Testis (tissue), 2 donors: ENCODE data around the gene SMCO4.

Experiments used
- CTCF ChIP-seq, 3 experiments: fragments of 450-650 bp in 2 of 3; fragments of 200-600 bp in 1 of 3; sonication (generic) in 1 of 3; IDR thresholded peaks; one replicate each; pipeline ENCODE4 v1.5.1; 2016 to 2019; ENCODE audit warnings: antibody characterized with exemption in 3 of 3, mild to moderate bottlenecking in 2 of 3, moderate library complexity in 1 of 3
- POLR2A ChIP-seq: fragments of 450-650 bp; IDR thresholded peaks from one replicate; pipeline ENCODE4 v1.6.1; 2017; ENCODE audit warnings: antibody characterized with exemption, mild to moderate bottlenecking, moderate library complexity

GRCh38 chr11:93494357-93494756 is 48.8 kb downstream of the SMCO4 start:
- no peak for TF ChIP-seq CTCF (IDR thresholded peaks at IDR 0.05)
- no peak for TF ChIP-seq POLR2A
